Heart left ventricle (tissue), 16 donors: ENCODE measurements around the gene TOR3A. TPM values are rescaled to one million over a fixed set of nuclear protein-coding genes. Genes with fewer than 3 reads are reported as not detected.

Source experiments
- ATAC-seq, 4 donors: fragments of 200-7000 bp; cut with Tn5 transposase; one replicate each; pipeline ENCODE4 v1.9.1; 2020 to 2022; ENCODE audit warnings: moderate library complexity in 4 of 4, mild to moderate bottlenecking in 3 of 4, moderate number of reproducible peaks in 1 of 4
- DNase-seq, 5 donors: peaks; one replicate each; pipeline ENCODE4 v3.0.0-alpha.2; 2020
- H3K27ac ChIP-seq, 12 donors: fragments of 200-600 bp; sonication (generic) in 4 of 12; one replicate each; pipeline versions ENCODE4 v1.5.0 to v1.8.0; 2016 to 2022; ENCODE audit warnings: mild to moderate bottlenecking in 2 of 12
- H3K27me3 ChIP-seq, 9 donors: fragments of 200-600 bp; sonication (generic) in 2 of 9; one replicate each; pipeline versions ENCODE4 v1.5.1 to v1.8.0; 2016 to 2022; ENCODE audit warnings: mild to moderate bottlenecking in 3 of 9
- H3K36me3 ChIP-seq, 9 donors: fragments of 200-600 bp; sonication (generic) in 2 of 9; one replicate each; pipeline versions ENCODE4 v1.5.0 to v1.8.0; 2018 to 2022; ENCODE audit warnings: mild to moderate bottlenecking in 2 of 9
- H3K4me1 ChIP-seq, 12 donors: fragments of 200-600 bp; sonication (generic) in 4 of 12; one replicate each; pipeline versions ENCODE4 v1.5.0 to v1.8.0; 2016 to 2022; ENCODE audit warnings: mild to moderate bottlenecking in 3 of 12
- H3K4me3 ChIP-seq, 12 donors: fragments of 200-600 bp; sonication (generic) in 4 of 12; one replicate each; pipeline versions ENCODE4 v1.5.0 to v1.8.0; 2017 to 2022; ENCODE audit warnings: mild to moderate bottlenecking in 9 of 12, moderate library complexity in 4 of 12
- H3K9me3 ChIP-seq, 12 donors: fragments of 200-600 bp; sonication (generic) in 4 of 12; one replicate each; pipeline versions ENCODE4 v1.5.0 to v1.8.0; 2016 to 2022; ENCODE audit warnings: mild to moderate bottlenecking in 1 of 12
- CTCF ChIP-seq, 12 donors: fragments of 200-600 bp; sonication (generic) in 4 of 12; IDR thresholded peaks; one replicate each; pipeline versions ENCODE4 v1.5.0 to v1.8.0; 2018 to 2022; ENCODE audit warnings: antibody characterized with exemption in 12 of 12, mild to moderate bottlenecking in 5 of 12
- POLR2A ChIP-seq, 2 donors: fragments of 450-650 bp; IDR thresholded peaks; one replicate each; pipeline ENCODE4 v1.6.1; 2017; ENCODE audit warnings: antibody characterized with exemption in 2 of 2, mild to moderate bottlenecking in 2 of 2, moderate library complexity in 2 of 2
- WGBS, 4 donors: extraction: QIAGEN DNeasy Blood & Tissue Kit in 2 of 4; methylation state at CpG; one replicate each; pipeline versions ENCODE4 v1.1.5 to v1.1.7; 2013 to 2018; 5-methylcytosine and 5-hydroxymethylcytosine counted together
- intact Hi-C, 10 donors: fragments of 100-400 bp; cut with DNase I; formaldehyde crosslinking; loops; one replicate each; pipeline versions ENCODE4 v1.11.1 to v1.14.2; 2022
- polyA plus RNA-seq, 2 donors: library from polyadenylated mRNA; stranded (reverse); fragments of 200-250 nt; gene quantifications; one replicate each; pipeline ENCODE4 v1.2.3, GENCODE V29; 2013
- total RNA-seq, 9 donors: library from RNA; depleted of rRNA in 2 of 9; stranded (reverse); fragments of >200 nt in 2 of 9; fragmentation: NEBNext Ultra II Directional in 3 of 9; extraction: Animal tissue kit (Norgen Biotek cat#: 25700) in 3 of 9; gene quantifications; one replicate each; pipeline versions ENCODE4 v1.1.0 to v1.2.4, GENCODE V29; 2016 to 2023
- donor health status: ischemic (EF 13 %, LVEDD 7.1; RV severe dilation, severe dysfunction).
- donor health status: healthy with polysubstance abuse.
- donor health status: DM: no; HTN: yes; CAD: no.
- donor health status: DM: no; HTN: no; CAD: no.
- donor health status: ischemic (EF 25% LVEDD 6.9; RV normal size, moderate dysfunction).
- donor health status: ischemic (EF 25% LVEDD 5.7; RV mildly dilated, moderate dysfunction).
- donor health status: healthy.
- donor health status: DM: yes; HTN: yes; CAD: no.
- donor health status: ischemic (EF 35%, LVEDD 5.7; RV mildly dilated, moderate dysfunction).
- donor health status: nonischemic (EF 11% LVEDD 7.7; RV severe dilation, severe dysfunction).
- donor health status: DM: yes; HTN: yes; CAD: no.
- donor health status: PGD.
- donor health status: ischemic (EF 29% LVEDD 5.4; RV normal size, mild dysfunction).
- donor health status: nonischemic (EF 23%, LVEDD 6.1; RV moderate dilation, normal function).

Gene TOR3A
- total and polyA plus RNA-seq, 11 donors, result 3.8 to 22.4 (median 9.9) TPM

- DNase-seq (peak in 1 of 5 donors; percentile 55), ATAC-seq (peak in 1 of 4 donors; percentile 24)
- H3K36me3 ChIP-seq, result peaks cover 0 to 7% (median 0%) of the 10 kb centered on the region in 9 donors
- no peaks in the 10 kb centered on the region for H3K27me3 ChIP-seq
- intact Hi-C loops, result no loop called here
- 91 to 100% (median 94%) methylated on average over 4 of the region's 4 CpGs for WGBS, 4 donors
- no peaks in the 10 kb centered on the region for H3K9me3 ChIP-seq
- no peak for TF ChIP-seq CTCF (IDR thresholded peaks at IDR 0.05)
- no peak for TF ChIP-seq POLR2A (IDR thresholded peaks at IDR 0.05)
- H3K4me1 ChIP-seq, result peaks cover 0 to 26% (median 12%) of the 10 kb centered on the region in 12 donors
- no peak overlapping the region for H3K27ac ChIP-seq
- no peak overlapping the region for H3K4me3 ChIP-seq
Observed at GRCh38 chr1:179043266-179043665, 38.6 kb upstream of the TOR3A start.

DNA sequence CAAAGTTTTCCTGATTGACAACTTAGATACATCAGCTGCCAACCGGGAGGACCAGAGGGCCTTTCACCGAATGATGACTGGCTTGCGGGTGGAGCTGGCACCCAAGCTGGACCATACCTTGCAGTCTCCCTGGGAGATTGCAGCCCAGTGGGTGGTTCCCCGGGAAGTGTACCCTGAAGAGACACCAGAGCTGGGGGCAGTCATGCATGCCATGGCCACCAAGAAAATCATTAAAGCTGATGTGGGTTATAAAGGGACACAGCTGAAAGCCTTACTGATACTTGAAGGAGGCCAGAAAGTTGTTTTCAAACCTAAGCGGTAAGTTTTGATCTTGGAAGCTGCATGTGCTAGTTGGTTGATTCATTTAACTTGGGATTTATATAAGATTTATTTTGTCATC, 38.0 kb upstream of the TOR3A start:
- 96 to 98% (median 97%) methylated on average over 5 of the region's 5 CpGs for WGBS, 4 donors
- no peak overlapping the region for H3K27ac ChIP-seq

GRCh38 chr1:179046808-179047635, 34.8 kb upstream of the TOR3A start:
- Histone ChIP-seq H3K9me3 (no peaks in the 10 kb centered on the region), H3K27ac (peak overlapping the region in 1 of 12 donors; percentile 4), H3K4me1 (peaks cover 0 to 17% (median 0%) of the 10 kb centered on the region in 12 donors), H3K36me3 (peaks cover 0 to 24% (median 0%) of the 10 kb centered on the region in 9 donors), H3K27me3 (no peaks in the 10 kb centered on the region), H3K4me3 (no peak overlapping the region)
- intact Hi-C loops, result no loop called here
- TF ChIP-seq CTCF (IDR thresholded peaks at IDR 0.05) (no peak), POLR2A (IDR thresholded peaks at IDR 0.05) (no peak)
- no peak for DNase-seq
- ATAC-seq, result peak; percentile 30 to 76 (median 64)
- 88 to 91% (median 90%) methylated on average over 14 of the region's 14 CpGs for WGBS, 4 donors

More for the DNA sequence above, 38.0 kb upstream of the TOR3A start:
- Histone ChIP-seq H3K4me3 (no peak overlapping the region), H3K36me3 (peaks cover 0 to 7% (median 0%) of the 10 kb centered on the region in 9 donors), H3K4me1 (peaks cover 0 to 21% (median 6%) of the 10 kb centered on the region in 12 donors), H3K9me3 (no peaks in the 10 kb centered on the region), H3K27me3 (no peaks in the 10 kb centered on the region)
- no peak for DNase-seq
- no peak for ATAC-seq
- intact Hi-C loops, result no loop called here
- TF ChIP-seq CTCF (IDR thresholded peaks at IDR 0.05) (no peak), POLR2A (IDR thresholded peaks at IDR 0.05) (no peak)

DNA sequence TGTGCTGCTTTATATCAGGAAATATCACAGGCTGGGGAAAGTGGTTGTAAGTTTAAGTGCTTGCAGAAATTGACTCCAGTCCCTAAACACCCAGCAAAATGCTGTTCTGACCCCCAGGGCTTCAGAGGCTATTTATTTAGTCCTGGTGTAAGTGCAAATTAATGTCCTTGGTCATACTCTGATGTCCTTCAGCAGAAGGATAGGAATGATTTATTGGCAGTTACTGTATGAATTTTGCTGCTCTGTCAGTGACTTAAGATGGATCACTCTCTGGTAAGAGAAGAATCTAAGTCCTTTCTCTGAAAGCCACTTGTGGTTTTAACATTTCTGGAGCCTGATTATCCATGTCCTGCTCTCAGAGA, 34.3 kb upstream of the TOR3A start:
- Histone ChIP-seq H3K27ac (peak overlapping the region in 1 of 12 donors; percentile 4), H3K4me1 (peaks cover 0 to 17% (median 0%) of the 10 kb centered on the region in 12 donors), H3K27me3 (no peaks in the 10 kb centered on the region), H3K9me3 (no peaks in the 10 kb centered on the region), H3K36me3 (peaks cover 0 to 24% (median 0%) of the 10 kb centered on the region in 9 donors), H3K4me3 (no peak overlapping the region)
- intact Hi-C loops, result no loop called here
- ATAC-seq (no peak), DNase-seq (no peak)
- TF ChIP-seq POLR2A (IDR thresholded peaks at IDR 0.05) (no peak), CTCF (IDR thresholded peaks at IDR 0.05) (no peak)
